GM19351 (cell line): ENCODE measurements around the gene ANKRD62.

Source experiments
- ATAC-seq: cut with Tn5 transposase; IDR thresholded peaks from one replicate; pipeline ENCODE4 v1.9.1; 2021; ENCODE audit warnings: mild to moderate bottlenecking, moderate library complexity; ENCODE audit not compliant: unreplicated experiment

ANKRD62 gene

DNA sequence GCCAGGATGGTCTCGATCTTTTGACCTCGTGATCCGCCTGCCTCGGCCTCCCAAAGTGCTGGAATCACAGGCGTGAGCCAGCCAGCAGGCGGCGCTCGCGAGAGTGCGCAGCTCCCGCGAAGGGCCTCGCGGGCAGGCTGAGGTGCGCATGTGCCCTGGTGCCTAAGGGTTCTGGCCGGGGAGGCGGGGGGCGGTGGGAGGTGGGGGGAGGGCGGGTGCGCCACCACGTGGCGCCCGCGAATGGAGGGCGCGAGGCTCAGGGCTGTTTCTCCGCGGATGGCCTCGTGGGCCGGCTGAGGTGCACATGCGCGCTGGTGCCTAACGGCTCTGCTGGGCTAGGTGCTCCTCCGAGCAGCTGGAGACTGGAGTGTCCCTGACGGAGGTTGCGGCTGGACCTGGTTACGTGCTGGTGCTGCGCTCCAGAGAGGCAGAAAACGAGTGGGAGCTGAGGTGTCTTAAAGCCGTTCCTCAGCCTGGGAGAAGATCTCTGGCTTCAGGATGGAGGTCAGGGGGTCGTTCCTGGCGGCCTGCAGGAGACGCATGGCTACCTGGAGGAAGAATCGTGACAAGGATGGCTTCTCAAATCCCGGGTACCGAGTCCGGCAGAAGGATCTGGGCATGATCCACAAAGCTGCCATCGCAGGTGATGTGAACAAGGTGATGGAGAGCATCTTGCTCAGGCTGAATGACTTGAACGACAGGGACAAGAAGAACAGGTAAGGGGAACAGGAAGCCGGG lies at the start of gene ANKRD62:
Gene ANKRD62, plus strand, starts transcription at position 324 of the 738 bp plus-strand sequence. Its CDS starts 175 bp downstream, at position 499.
- no peak for ATAC-seq

DNA sequence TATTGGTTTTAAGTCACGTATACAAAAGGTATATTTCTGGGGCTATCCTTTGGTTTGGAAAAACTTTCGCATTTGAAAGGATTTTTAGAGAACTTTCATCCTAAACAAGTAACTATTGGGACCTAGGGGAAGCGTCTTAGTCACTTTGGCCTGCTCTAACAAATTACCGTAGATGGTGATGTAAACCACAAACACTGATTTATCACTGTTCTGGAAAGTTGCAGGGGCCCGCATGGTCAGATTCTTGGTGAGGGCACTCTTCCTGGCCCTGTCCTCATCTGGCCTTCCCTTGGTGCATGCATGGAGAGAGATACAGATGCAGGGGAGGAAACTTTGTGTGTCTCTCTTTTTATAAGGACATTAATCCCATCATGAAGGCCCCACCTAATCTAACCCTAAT lies 49.1 kb upstream of the ANKRD62 start:
- ATAC-seq, result no peak

DNA sequence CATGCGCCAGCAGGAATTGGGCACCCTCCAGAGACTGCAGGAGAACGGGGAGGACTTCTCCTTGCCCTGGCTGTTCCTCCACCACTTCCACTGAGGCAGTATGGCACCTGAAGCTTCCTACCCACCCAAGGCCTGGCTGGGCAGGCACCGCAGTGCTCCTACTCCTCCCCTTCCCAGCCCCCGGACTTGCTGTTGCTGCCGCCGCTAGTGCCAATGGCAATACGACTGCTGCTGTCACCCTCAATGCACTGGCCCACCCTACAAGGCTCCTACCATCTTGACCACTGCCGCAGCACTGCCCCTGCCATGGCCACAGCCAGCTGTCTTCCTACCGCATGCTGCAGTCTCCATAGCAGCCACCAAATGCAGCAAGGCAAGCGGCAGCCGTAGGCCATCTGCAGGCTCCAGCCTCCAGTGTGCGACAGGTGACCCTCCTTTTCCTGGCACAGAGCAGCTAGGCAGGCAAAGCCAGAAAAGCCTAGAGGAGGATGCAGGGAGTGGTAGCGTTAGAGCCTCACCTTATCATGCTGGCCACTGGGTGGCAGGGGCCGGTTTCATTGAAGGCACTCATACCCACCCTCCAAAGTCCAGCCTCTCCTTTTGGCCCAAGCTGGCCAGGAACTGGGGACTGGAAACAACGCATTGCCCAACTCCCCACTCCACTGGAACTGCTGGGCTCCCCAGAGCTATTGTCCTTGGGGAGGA lies 47.4 kb upstream of the ANKRD62 start:
- ATAC-seq, result no peak

DNA sequence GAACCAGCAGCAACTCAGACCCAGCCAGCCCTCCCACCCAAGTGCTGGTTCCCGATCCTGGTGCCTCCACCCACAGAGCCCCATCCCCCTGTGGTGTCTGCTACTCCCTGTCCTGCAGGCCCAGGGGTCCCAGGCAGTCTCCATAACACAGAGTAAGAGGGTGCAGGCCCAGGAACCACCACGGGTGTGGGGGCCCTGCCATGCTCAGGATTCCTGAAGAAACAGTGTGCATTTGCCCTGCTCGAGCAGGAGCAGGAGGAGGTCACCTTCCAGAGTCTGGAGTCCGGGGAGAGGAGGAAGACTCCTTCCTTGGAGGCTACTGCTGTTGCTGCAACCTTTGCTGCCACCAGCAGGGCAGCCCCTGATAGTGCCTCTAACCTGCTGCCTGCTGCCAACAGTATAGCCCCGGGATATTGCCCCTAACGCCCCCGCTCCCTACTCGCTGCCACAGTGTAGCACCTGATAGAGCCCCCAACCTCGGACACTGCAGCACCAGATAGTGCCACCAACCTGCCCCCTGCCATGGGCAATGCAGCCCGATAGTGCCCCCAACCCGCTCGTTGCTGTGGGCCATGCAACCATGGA lies 46.8 kb upstream of the ANKRD62 start:
- ATAC-seq, result no peak

DNA sequence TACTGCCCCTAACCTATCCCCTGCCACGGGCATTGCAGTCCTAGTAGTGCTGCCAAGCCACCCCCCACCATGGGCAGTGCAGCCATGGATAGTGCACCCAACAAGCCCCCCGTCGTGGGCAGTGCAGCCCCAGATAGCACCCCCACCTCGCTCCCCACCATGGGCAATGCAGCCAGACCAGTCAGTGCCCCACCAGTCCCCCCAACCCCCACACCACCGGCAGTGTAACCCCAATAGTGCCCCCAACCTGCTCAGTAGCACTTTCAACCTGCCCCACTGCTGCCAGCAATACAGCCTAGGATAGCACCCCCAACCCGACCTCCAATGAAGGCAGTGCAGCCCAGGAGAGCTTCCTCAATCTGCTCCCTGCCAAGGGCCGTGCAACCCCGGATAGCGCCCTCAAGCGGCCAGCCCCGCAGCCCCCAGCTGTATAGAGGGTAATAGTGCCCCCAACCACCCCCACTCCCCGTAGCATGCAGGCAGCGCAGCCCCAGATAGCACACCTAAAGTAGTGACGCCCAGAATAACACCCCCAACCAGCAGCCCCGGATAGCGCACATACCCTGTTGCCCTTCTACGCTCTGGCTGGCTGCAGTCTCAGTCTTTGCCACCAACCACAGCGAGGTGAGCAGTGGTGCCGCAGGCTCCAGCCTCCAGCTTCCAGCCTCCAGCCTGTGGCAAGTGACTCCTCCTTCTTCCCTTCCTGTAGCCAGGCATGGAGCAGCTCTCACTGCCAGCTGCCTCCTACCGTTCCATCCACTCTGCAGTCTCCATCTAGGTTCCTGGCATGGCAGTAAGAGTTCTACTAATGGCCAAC lies 45.4 kb upstream of the ANKRD62 start:
- no peak for ATAC-seq

DNA sequence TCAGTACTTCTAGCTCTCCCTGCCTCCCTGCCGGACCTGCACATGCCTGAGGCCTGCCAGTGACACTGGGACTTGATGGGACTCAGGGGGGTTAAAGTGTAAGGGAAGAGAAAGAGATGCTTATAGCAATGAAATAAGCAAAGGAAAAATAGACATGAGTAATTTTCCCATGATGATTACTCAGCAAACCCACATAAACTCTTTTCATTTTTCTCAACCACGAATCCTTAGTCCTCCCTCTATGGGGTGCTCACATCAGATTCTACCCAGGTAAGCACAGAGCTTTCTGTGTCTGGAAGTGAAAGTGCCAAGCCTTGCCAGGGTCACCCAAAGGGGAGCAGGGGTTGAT lies 44.8 kb upstream of the ANKRD62 start:
- ATAC-seq, result no peak

DNA sequence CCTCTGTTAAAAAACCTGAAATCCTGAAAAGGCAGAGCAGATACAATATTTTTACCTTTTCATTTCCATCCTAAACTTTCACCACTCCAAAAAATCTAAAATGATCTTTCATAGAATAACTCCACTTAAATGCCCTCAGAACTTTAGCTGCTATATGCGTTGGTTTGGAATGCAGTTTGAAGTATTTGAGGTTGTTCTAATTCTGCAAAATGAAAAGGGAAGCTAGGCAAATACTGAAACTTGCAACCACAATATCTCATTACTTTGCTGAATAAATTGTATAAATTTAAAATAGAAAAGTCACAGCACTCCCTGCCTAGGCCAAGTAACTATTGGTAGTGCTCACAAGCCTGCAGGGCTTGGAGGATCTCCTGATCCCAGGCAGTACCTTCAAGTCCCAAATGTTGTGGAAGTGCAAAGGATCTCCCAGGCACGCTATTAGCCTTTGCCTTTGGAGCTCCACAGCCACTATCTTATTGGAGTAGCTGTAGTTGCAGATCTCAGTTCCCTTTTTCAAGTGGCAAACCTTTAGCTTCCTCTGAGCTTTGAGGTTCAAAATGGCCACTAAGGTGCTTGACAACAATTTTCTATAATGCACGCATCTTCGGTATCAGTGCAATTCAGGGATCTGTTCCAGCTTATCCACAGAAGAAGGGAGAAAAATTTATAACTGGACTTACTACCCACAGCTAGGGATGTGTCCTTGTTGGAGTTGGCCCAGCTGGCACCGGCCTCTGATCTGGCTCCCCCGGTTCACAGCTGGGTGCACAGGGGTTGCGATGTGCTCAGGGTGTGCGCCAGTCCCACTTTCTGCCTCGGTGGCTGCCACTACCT lies 43.4 kb upstream of the ANKRD62 start:
- peak; percentile 88 for ATAC-seq

DNA sequence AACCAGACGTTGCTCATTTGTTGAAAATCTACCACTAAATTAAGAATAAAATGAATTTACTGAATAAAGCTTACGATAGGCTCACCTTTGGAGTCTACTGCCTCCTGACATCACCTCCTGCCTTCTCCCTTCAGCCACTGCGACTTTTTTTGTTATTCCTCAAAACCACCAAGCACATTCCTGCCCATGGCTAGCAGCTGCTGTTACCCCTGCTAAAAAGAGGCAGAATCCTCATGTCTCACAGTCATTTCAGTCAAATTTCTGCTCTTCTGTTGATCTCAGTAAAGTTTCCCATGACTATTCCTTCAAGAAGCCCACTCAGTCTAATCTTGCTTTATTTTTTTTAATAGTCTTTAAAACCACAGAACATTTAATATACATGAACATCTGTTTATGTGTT lies 40.8 kb upstream of the ANKRD62 start:
- ATAC-seq, result no peak

DNA sequence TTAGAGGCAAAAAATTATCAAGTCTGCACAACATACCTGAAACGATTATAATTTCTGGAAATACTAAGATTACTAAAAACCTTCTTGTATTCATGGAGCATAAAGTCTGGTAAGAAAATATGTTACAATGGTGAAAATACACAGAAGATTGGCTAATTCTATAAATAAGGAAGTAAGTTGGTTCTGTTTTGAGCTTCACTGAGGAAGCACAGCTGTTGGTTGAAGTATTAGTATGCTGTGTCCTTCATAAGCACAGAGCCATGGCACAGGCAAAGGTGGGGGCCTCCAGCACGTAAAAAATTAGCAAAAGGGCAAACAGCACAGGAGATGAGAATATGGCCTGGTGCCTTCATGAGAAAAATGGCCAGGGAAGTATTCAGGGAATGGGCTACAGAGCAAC lies 40.4 kb upstream of the ANKRD62 start:
- peak; percentile 36 for ATAC-seq

DNA sequence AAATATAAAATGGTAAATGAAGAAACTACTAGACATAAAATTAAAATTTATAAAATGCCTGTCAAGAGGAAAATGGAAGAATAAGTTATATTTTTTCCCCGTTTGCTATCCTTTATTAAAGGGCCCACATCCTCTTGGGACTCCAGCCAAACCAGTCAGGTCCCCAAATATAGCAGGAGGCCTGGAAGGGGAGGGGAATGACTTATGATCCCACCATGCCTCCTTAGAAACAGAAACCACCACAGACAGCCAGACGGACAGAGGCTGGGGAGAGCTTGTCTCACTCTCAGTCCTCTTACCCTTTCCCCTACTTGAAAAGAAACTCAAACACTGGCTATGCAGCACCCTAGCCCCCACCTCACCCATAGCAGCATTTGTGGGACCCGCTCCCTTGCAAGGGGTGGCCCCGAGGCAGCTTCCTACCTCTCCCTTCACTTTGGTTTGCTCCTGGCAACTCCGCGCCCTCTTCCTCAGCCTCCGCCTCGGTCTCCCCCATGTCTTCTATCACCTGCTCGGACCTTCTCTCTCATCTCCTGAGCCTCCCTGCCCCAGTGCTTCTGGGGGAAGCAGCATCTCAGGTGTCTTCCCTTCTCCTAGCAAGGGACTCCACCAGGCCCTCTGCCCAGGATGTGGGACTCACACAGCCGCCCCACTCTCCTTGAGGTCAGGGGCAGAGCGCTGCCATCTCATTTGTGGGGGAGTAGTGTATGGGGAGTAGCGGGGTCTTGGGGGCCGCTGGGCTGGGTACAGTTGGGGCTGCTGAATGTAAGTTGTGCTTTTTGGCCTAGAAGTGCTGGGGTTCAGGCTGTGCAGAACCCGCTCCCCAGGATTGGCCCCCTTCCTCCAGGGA lies 37.4 kb upstream of the ANKRD62 start:
- no peak for ATAC-seq

DNA sequence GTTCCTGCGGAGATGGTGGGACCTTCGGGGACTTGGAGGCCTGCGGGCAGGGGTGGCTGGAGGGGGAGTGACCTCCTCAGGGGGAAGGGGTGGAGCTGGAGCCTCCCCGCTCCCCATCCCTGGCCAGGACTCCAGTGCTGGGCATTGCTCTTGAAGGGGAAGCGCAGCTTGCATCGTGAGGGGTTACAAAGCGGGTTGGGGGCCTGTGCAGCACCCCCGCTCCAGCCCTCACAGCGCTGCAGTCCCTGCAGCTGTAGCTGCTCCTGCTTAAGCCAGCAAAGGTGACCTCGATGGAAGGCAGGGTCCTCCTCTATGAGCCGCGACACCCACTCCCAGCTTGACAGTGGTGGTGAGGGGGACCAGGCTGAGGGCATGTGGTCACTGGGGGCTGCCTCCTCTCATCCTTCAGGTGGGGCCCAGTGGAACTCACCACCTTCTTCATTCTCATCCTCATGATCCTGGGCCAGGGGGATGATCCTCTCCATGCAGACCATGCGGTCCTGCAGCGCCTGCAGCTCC lies 36.7 kb upstream of the ANKRD62 start:
- no peak for ATAC-seq

DNA sequence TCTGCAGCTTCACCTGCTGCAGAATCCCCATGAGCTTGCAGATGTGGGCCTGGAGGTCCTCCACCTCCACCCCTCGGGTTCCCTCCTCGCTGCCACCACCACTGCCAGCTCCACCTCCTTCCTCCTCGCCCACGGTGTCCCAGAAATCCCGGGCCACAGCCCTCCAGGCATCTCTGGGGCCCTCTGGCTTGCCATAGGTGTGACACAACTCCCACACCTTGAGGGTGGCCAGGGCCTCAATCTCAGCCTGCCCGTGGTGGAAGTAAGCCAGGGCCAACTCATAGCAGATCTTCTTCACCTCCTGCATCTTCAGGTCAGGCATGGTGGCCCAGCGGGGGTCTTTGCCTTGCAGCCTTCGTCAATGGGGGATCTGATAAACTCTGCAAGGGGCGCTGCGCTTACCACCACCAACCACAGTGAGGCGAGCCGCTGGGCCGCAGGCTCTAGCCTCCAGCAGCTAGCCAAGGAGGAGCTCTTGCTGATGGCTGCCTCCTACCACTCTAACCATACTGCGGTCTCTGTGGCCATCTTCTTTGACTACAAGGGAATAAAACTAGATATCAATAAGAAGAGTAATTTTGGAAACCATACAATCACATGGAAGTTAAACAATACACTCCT lies 36.1 kb upstream of the ANKRD62 start:
- ATAC-seq, result no peak

DNA sequence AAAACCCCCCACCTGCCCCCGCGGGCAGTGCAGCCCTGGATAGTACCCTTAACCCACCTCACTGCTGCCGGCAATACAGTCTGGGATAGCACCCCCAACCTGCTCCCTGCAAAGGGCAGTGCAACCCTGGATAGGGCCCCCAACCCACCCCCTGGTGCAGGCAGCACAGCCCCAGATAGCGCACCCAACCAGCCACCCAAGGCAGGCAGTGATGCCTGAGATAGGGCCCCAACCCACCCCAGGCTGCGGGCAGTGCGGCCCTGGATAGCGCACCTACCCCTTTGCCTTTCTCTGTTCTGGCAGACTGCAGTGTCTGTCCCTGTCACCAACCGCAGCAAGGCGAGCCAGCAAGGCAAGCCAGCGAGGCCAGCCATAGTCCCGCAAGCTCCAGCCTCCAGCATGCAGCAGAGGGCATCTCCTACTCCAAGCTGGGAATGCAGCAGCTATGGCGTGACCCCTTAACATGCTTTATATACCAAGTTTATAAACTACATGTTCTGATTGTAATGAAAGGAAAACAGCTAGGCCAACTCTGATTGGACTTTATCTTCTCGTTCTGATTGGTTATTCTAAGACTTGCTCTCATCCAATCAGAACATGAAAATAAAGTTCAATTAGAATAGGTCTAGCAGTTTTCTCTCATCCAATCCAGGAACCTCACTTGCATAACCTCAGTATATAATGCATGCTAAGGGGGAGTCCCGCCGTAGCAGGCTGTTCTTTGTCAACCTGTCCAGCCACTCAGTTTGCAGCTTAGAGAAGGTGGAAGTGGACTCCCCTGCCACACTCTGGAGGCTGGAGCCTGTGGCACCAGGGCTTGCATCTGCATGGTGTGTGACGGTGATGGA lies 34.1 kb upstream of the ANKRD62 start:
- ATAC-seq, result no peak

DNA sequence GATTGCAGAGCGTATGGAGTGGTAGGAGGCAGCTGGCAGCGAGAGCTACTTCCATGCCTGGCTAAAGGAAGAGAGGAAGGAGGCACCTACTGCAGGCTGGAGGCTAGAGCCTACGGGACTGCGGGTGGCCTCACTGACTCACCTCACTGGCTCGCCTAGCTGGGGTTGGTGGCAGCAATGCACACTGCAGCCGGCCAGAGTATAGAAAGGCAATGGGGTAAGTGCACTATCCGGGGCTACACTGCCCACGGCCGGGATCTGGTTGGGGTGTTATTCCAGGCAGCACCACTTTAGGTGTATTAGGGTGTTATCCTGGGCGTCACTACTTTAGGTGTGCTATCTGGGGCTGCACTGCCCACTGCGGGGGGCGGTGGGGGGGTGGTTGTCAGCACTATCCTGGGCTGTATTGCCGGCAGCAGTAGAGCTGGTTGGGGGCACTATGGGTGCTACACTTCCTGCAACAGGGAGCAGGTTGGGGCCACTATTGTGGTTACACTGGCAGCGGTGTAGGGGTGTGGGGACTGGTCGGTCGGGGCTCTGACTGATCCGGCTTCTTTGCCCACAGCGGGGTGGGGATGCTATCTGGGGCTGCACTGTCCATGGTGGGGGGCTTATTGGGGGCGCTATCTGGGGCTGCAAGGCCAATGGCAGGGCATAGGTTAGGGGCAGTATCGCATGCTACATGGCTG lies 33.3 kb upstream of the ANKRD62 start:
- no peak for ATAC-seq

DNA sequence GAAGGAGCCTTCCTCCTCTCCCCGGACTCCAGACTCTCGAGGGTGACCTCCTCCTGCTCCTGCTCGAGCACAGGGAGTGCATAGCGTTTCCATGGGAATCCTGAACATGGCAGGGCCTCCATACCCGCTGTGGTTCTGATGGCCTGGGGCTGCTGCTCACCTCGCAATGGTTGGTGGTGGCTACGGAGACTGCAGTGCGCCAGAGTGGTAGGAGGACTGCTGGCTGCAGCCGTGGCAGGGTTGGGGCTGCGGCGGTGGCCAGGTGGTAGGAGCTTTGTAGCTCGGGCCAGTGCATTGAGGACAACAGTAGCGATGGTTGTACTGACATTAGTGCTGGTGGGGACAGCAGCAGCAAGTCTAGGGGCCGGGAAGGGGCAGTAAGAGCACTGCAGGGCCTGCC lies 32.0 kb upstream of the ANKRD62 start:
- no peak for ATAC-seq

DNA sequence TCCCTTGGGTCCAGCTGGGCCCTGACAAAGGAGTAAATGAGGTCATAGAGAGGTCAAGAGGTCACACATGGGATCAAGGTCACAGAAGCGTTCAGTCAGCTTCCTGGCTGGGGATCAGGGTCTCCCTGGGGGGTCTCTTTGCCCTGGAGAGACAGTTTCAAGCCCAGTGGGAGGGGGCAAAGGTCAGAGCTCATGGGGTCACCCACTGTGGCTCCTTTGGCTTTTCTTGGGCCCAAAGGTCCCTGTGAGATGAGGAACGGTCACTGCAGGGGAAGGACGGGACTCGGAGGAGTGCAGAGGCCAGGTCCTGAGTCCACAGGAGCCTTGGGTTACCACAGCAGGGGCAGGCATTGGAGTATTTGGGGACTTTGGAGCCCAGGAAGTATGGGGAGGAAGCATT lies 30.7 kb upstream of the ANKRD62 start:
- no peak for ATAC-seq

DNA sequence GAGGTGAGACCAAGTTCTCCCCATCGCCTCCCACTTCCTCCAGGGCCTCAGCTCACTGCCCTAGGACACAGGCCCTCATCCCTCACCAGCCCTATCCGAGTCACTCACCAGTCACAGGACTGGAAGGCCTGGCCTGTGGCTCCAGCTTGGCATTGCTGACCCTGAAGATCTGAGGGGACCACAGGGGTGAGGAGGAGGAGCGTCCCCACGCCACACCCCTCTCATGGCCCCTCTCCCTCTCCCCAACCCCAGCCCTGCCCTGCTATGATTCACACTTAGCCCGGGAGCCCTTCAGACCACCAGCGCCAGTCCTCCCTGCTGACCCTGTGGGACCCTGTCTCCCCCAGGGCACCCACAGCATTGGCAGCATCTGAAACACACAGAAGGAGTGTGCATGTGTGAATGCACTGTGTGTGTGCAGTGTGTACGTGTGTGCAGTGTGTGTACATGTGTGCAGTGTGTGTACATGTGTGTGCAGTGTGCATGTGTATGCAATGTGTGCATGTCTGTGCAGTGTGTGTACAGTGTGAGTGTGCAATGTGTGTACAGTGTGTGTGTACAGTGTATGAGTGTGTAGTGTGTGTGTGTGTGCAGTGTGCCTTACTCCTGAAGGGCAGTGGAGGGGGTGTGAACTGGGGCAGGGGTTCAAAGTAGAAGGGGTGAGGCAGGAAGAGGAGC lies 29.4 kb upstream of the ANKRD62 start:
- ATAC-seq, result no peak
